SU-DHL-6 (cell line): Measurements from ENCODE around the gene CTCF.

Source experiments
- H2AFZ ChIP-seq: fragments of 200-600 bp; sonication (generic); 2 replicates; pipeline ENCODE4 v1.6.1; 2014; ENCODE audit warnings: low read depth, mild to moderate bottlenecking, moderate library complexity, mixed read lengths, antibody characterized with exemption, low read length; ENCODE audit not compliant: severe bottlenecking
- H3F3A ChIP-seq: fragments of 200-600 bp; shearing (Covaris generic); 2 replicates; pipeline ENCODE4 v1.6.0; 2016; ENCODE audit warnings: antibody characterized with exemption, mild to moderate bottlenecking; ENCODE audit not compliant: insufficient read depth
- H3K27ac ChIP-seq: fragments of 200-600 bp; sonication (generic); 2 replicates; pipeline ENCODE4 v1.5.1; 2016; ENCODE audit warnings: low read depth, mild to moderate bottlenecking, low read length, moderate library complexity, mixed read lengths
- H3K27me3 ChIP-seq: fragments of 200-600 bp; sonication (generic), shearing (Covaris generic); 2 replicates; pipeline ENCODE4 v1.6.0; 2014; ENCODE audit warnings: mild to moderate bottlenecking, low read length
- H3K36me3 ChIP-seq: fragments of 200-600 bp; sonication (generic); 2 replicates; pipeline ENCODE4 v1.6.1; 2014; ENCODE audit warnings: mild to moderate bottlenecking, low read length, mixed read lengths
- H3K4me2 ChIP-seq: fragments of 300-600, 200-600 bp; shearing (Covaris generic), sonication (generic); 2 replicates; pipeline ENCODE4 v1.6.0; 2014; ENCODE audit warnings: low read length, low read depth, mild to moderate bottlenecking; ENCODE audit not compliant: poor library complexity, severe bottlenecking
- H3K4me3 ChIP-seq: fragments of 200-600 bp; sonication (generic); 2 replicates; pipeline ENCODE4 v1.5.1; 2014; ENCODE audit warnings: antibody characterized with exemption, low read length, mild to moderate bottlenecking, mixed read lengths; ENCODE audit not compliant: insufficient read depth, poor library complexity, severe bottlenecking
- H3K79me2 ChIP-seq: fragments of 200-600 bp; sonication (generic); 2 replicates; pipeline ENCODE4 v1.6.1; 2014; ENCODE audit warnings: mild to moderate bottlenecking, low read length, moderate library complexity; ENCODE audit not compliant: insufficient read depth
- H3K9ac ChIP-seq: fragments of 200-600 bp; sonication (generic); 2 replicates; pipeline ENCODE4 v1.7.0; 2014; ENCODE audit warnings: mild to moderate bottlenecking, low read length
- H3K9me2 ChIP-seq: fragments of 200-600 bp; sonication (generic); replicated peaks from 2 replicates; pipeline ENCODE4 v1.6.1; 2014; ENCODE audit warnings: low read length; ENCODE audit not compliant: insufficient read depth
- H3K9me3 ChIP-seq: fragments of 200-600 bp; sonication (generic); 2 replicates; pipeline ENCODE4 v1.6.1; 2014; ENCODE audit warnings: low read length, mixed read lengths; ENCODE audit not compliant: insufficient read depth
- H4K20me1 ChIP-seq: fragments of 200-600 bp; sonication (generic); 2 replicates; pipeline ENCODE4 v1.6.1; 2014; ENCODE audit warnings: low read depth, mild to moderate bottlenecking, antibody characterized with exemption, low read length, moderate library complexity, mixed read lengths
- EZH2phosphoT487 ChIP-seq: fragments of 200-600 bp; sonication (generic), shearing (Covaris generic); conservative IDR thresholded peaks from 2 replicates; pipeline ENCODE4 v1.6.1; 2018; ENCODE audit warnings: mild to moderate bottlenecking, antibody characterized with exemption, low read length, moderate library complexity, mixed read lengths
- TF ChIP-seq, protein P1 (sequence below): fragments of 200-600 bp; sonication (generic); IDR thresholded peaks from one replicate; pipeline ENCODE4 v1.5.1; 2017; ENCODE audit warnings: antibody characterized with exemption, mild to moderate bottlenecking, low read length, moderate library complexity; ENCODE audit not compliant: insufficient read depth, poor library complexity, severe bottlenecking

Gene CTCF

DNA sequence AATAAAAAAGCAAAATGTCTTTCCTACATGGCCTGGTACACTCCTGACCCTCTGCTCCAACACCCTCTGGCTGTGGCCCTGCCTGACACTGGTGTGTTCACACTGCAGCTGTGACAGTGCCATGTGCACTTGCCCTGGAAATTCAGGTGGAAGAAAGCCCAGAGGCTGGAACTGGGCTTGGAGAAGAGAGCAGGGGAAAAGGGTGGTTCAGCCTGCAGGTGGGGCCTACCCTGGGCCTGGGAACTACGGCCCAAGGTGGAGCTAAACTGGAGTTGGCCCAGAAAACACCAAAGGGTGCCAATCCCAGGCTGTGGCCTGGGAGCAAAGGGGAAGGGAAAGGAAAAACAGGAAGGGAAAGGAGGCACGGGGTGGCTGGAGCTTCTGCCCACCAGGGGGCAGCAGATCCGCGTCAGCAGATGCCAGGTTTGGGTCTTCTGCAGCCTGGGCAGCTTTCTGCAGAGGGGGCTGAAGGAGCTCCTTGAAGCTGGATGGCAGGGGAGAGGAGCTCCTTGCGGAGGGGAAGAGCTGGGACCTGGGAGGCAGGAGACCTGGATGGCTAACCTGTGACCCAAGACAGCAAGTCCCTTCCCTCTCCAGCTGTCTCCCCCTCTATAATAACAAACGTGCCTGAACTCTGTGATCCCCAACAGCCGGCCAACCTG, 15.4 kb upstream of the CTCF start:
- H3K79me2 ChIP-seq, result peaks cover 9% of the 10 kb centered on the region
- TF ChIP-seq, protein P1, sequence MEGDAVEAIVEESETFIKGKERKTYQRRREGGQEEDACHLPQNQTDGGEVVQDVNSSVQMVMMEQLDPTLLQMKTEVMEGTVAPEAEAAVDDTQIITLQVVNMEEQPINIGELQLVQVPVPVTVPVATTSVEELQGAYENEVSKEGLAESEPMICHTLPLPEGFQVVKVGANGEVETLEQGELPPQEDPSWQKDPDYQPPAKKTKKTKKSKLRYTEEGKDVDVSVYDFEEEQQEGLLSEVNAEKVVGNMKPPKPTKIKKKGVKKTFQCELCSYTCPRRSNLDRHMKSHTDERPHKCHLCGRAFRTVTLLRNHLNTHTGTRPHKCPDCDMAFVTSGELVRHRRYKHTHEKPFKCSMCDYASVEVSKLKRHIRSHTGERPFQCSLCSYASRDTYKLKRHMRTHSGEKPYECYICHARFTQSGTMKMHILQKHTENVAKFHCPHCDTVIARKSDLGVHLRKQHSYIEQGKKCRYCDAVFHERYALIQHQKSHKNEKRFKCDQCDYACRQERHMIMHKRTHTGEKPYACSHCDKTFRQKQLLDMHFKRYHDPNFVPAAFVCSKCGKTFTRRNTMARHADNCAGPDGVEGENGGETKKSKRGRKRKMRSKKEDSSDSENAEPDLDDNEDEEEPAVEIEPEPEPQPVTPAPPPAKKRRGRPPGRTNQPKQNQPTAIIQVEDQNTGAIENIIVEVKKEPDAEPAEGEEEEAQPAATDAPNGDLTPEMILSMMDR, result peak; percentile 95
- no peak for TF ChIP-seq EZH2phosphoT487
- peak overlapping the region; percentile 35 for H3K4me3 ChIP-seq
- H4K20me1 ChIP-seq, result no peaks in the 10 kb centered on the region
- peak overlapping the region; percentile 60 for H3K9ac ChIP-seq
- peak overlapping the region; percentile 95 for H3K27ac ChIP-seq
- peak overlapping the region; percentile 76 for H3K4me2 ChIP-seq
- H3K36me3 ChIP-seq, result no peaks in the 10 kb centered on the region
- peaks cover 32% of the 10 kb centered on the region for H3F3A ChIP-seq
- H2AFZ ChIP-seq, result no peak overlapping the region
- H3K9me3 ChIP-seq, result no peaks in the 10 kb centered on the region
- no peaks in the 10 kb centered on the region for H3K27me3 ChIP-seq
- H3K9me2 ChIP-seq, result no peaks in the 10 kb centered on the region

DNA sequence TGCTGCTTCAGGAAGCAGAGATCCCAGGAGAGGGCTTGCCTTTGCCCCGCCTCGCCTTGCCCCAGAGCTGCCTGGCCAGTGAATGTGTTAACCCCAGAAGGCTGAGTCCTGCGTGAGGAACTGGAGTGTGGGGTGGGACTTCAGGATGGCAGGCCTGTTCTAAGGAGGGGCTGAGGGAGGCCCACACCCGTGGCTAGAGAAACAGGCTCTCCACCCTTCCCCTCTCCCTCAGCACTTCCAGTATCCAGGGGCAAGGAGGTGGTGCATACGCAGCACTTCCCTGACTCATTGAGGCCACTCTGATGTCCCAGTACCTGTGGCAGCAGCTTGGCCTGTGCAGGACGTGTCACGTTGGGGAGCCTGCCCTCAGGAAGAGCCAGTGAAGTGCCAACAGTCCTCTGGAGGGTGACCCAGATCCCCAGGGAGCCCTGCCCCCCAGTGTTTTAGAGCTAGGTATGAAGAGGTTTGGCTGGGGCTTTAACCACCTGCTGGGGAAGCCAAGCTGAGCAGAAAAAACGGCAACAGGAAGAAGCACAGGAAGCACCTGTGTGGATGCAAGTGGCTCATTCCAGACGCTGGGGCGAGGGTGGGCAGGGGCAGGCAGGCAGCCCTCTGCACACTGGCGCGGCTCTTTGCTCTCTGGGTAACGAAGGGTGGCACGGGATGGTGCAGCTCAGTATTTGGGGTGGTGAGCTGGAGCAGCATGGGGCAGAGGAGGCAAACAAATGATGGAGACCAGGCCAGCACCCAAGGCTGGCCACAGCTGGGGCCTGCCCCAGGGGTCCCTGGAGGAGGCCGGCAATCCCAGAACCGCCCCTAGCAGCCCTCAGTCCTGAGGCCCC, 14.7 kb upstream of the CTCF start:
- no peaks in the 10 kb centered on the region for H3K9me3 ChIP-seq
- no peaks in the 10 kb centered on the region for H3K36me3 ChIP-seq
- TF ChIP-seq, protein P1, result no peak
- TF ChIP-seq EZH2phosphoT487, result no peak
- no peaks in the 10 kb centered on the region for H3K27me3 ChIP-seq
- no peak overlapping the region for H2AFZ ChIP-seq
- peak overlapping the region; percentile 76 for H3K4me2 ChIP-seq
- H3K9ac ChIP-seq, result peak overlapping the region; percentile 60
- H3F3A ChIP-seq, result peaks cover 32% of the 10 kb centered on the region
- H3K79me2 ChIP-seq, result peaks cover 16% of the 10 kb centered on the region
- H3K4me3 ChIP-seq, result peak overlapping the region; percentile 35
- H3K9me2 ChIP-seq, result no peaks in the 10 kb centered on the region
- peak overlapping the region; percentile 95 for H3K27ac ChIP-seq
- no peaks in the 10 kb centered on the region for H4K20me1 ChIP-seq

DNA sequence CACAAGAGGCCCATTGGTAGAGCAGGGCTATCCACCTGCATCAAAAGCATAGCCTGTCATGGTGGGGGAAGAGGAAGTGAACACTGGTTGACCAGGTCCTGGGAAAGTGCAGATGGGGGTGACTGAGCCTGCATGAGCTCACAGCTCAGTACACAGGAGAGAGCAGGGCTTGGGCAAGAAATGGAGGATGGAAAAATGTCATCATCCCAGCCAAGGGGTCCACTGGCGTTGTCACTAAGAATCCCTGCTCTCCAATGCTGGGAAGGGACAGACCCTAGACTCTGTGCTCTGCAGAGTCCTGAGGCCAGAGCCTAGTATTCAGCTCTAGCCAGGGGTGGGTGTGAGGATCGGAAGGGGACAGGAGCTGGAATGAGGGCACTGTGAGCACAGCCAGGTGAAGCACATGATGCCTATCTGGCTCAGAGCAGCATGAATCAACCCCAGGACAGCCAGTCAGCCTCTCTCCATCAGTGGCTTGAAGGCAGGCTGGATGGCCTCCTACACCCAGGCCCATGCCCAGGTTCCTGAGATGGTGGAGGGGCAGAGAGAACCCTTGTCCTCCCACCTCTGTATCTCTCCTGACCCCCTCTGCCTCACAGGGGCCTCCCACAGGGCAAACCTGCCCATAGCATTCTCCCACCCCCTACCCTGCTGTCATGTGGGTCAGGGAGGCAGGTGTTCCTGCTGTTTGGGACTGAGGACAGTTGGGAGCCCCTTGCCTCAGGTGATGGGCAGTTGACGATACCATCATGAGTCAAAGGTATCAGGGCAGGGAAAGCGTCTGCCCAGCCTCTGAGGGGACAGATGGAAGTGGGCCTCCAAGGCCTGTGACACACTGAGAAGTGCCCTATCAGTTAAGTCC, 13.8 kb upstream of the CTCF start:
- H4K20me1 ChIP-seq, result no peaks in the 10 kb centered on the region
- peak overlapping the region; percentile 8 for H3K4me3 ChIP-seq
- H3K4me2 ChIP-seq, result peak overlapping the region; percentile 76

More for the DNA sequence above, 13.8 kb upstream of the CTCF start:
- H3K9me2 ChIP-seq, result no peaks in the 10 kb centered on the region
- TF ChIP-seq EZH2phosphoT487, result no peak
- TF ChIP-seq, protein P1, result no peak
- peaks cover 23% of the 10 kb centered on the region for H3K79me2 ChIP-seq
- H3F3A ChIP-seq, result peaks cover 32% of the 10 kb centered on the region
- H3K27me3 ChIP-seq, result no peaks in the 10 kb centered on the region
- peak overlapping the region; percentile 95 for H3K27ac ChIP-seq
- H2AFZ ChIP-seq, result no peak overlapping the region
- H3K9me3 ChIP-seq, result no peaks in the 10 kb centered on the region
- H3K36me3 ChIP-seq, result no peaks in the 10 kb centered on the region
- peak overlapping the region; percentile 60 for H3K9ac ChIP-seq
